Endothelial cell of umbilical vein (primary cell): Measurements from ENCODE around the gene PIGW.
A peak's percentile ranks its signal among the peaks of the same experiment; 100 is the strongest.

Source experiments
- CTCF ChIP-seq, 2 donors: IDR thresholded peaks; 1 replicate in 1 of 2; 2 replicates in 1 of 2; pipeline ENCODE4 v1.5.1; 2011; ENCODE audit warnings: low read length in 2 of 2, mild to moderate bottlenecking in 2 of 2, moderate library complexity in 2 of 2, control low read depth in 1 of 2, inconsistent platforms in 1 of 2, low read depth in 1 of 2; ENCODE audit not compliant: insufficient read depth in 1 of 2; ENCODE audit errors: extremely low read depth in 1 of 2
- EZH2 ChIP-seq: IDR thresholded peaks from 2 replicates; pipeline ENCODE4 v1.6.1; 2012; ENCODE audit warnings: borderline replicate concordance, low read depth, mild to moderate bottlenecking, moderate library complexity, low read length, inconsistent platforms; ENCODE audit not compliant: severe bottlenecking
- POLR2A ChIP-seq: IDR thresholded peaks from 2 replicates; pipeline ENCODE4 v1.6.1; 2012; ENCODE audit warnings: low read depth, mild to moderate bottlenecking, control low read depth, low read length

GRCh38 chr17:36544307-36545076 lies 9.7 kb downstream of the PIGW start, which contains the start of gene GGNBP2:
- TF ChIP-seq CTCF (IDR thresholded peaks at IDR 0.05; ENCODE audit: extremely low read depth in 1 of 2, insufficient read depth in 1 of 2, low read depth in 1 of 2, low read length in 2 of 2) (no peak), EZH2 (no peak), POLR2A (peak; percentile 88)
